T-helper 17 cell (primary cell): Measurements from ENCODE around the gene KRT31. TPM values are rescaled to one million over a fixed set of nuclear protein-coding genes. Genes with fewer than 3 reads are reported as not detected.
"Not testable (repeated sequence)": the region's sequence is repeated elsewhere in the genome, so short reads cannot be mapped to it uniquely, and the experiment has no call there.

Source experiments
- ATAC-seq: fragments of 150-1000 bp; cut with Tn5 transposase; 2 replicates; pipeline ENCODE4 v1.10.0; 2021; ENCODE audit warnings: mild to moderate bottlenecking, moderate library complexity
- DNase-seq, 3 donors: peaks; one replicate each; pipeline versions ENCODE4 v3.0.0 to v3.0.0-alpha.2; 2020 to 2021
- H3K9me3 ChIP-seq: one replicate; pipeline ENCODE4 v1.7.0; 2013; ENCODE audit warnings: low read length, mild to moderate bottlenecking; ENCODE audit not compliant: control insufficient read depth, poor library complexity, severe bottlenecking
- H3K27ac Mint-ChIP-seq: one replicate; pipeline ENCODE4 v1.8.0; 2022; ENCODE audit warnings: mild to moderate bottlenecking, moderate library complexity, mixed read lengths
- H3K27me3 Mint-ChIP-seq: one replicate; pipeline ENCODE4 v1.8.0; 2022; ENCODE audit warnings: mixed read lengths
- H3K36me3 Mint-ChIP-seq: one replicate; pipeline ENCODE4 v1.8.0; 2022; ENCODE audit warnings: low read depth, mixed read lengths
- H3K4me1 Mint-ChIP-seq: one replicate; pipeline ENCODE4 v1.8.0; 2022; ENCODE audit warnings: mild to moderate bottlenecking, mixed read lengths
- H3K4me3 Mint-ChIP-seq: one replicate; pipeline ENCODE4 v1.8.0; 2022; ENCODE audit warnings: mild to moderate bottlenecking, moderate library complexity, mixed read lengths
- total RNA-seq, 4 donors: library from RNA in 2 of 4; stranded (reverse) in 2 of 4; gene quantifications; one replicate each; pipeline ENCODE4 v1.2.3 and lab custom pipeline; 2022 to 2026

The KRT31 gene
- total RNA-seq, 2 donors from 2014 or later = not detected

GRCh38 chr17:41366070-41366469 lies 31.3 kb downstream of the KRT31 start:
- H3K36me3 Mint-ChIP-seq = no peaks in the 10 kb centered on the region
- no peak for ATAC-seq
- peaks cover 4% of the 10 kb centered on the region for H3K4me1 Mint-ChIP-seq
- H3K4me3 Mint-ChIP-seq = no peak overlapping the region
- no peaks in the 10 kb centered on the region for H3K9me3 ChIP-seq
- no peak for DNase-seq
- H3K27me3 Mint-ChIP-seq = peaks cover 5% of the 10 kb centered on the region
- no peak overlapping the region for H3K27ac Mint-ChIP-seq

DNA sequence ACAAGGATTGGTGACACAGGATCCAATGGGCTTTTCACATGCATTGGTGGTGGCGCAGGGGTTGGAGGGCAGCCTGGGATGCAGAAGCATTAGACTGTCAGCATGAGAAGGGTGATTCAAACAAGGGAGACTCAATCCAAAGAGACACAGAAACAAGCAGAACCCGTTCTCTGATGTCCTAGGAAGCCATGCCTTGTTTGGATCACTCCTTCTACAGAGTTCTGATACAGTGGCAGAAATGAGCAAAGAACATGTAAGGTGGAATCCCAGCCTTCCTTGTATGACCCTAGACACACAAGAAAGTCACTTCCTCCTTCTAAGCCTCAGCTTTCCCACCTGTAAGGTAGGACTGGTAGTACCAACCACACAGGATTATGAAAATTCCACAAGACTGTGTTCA lies 33.5 kb downstream of the KRT31 start:
- no peak for DNase-seq
- Mint-ChIP-seq H3K27ac (peak overlapping the region; percentile 39), H3K4me1 (peaks cover 4% of the 10 kb centered on the region)

DNA sequence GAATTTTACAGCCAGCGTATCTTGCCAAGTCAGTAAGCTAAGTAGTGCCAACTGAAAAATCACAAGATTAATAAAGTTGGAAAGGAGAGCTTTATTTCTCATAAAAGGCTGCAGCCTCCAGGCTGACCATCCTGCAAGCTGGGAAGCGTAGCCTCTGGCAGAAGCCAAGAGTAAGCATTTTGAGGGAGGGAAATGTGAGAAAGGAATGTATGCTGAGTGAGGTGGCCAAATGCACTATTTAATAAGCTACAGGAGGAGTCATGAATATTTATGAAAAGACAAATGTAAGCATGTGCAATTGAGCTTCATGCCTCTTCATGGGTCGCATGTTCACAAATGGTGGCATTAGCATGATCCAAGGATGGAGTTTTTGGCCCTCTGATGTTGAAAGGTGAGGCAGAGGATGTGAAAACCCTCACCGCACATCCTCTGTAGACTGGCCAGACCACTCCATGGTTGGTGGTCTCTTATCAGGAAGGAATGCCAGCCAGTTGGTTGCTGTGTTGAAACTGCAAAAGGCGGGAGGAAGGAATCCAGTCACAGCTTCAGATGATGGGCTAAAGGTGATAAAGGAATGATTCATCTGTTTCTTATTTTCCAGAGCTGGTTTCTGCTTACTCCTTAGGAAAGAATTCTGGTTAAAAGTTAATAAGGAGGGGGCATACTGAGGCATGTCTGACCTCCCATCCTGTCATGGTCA lies 37.0 kb downstream of the KRT31 start:
- no peak overlapping the region for H3K27ac Mint-ChIP-seq
- no peaks in the 10 kb centered on the region for H3K4me1 Mint-ChIP-seq
- ATAC-seq = no peak
- no peak for DNase-seq
- no peaks in the 10 kb centered on the region for H3K27me3 Mint-ChIP-seq
- no peaks in the 10 kb centered on the region for H3K36me3 Mint-ChIP-seq
- H3K9me3 ChIP-seq = peaks cover 3% of the 10 kb centered on the region
- H3K4me3 Mint-ChIP-seq = no peak overlapping the region

More for the DNA sequence above, 33.5 kb downstream of the KRT31 start:
- Mint-ChIP-seq H3K4me3 (no peak overlapping the region), H3K36me3 (no peaks in the 10 kb centered on the region), H3K27me3 (no peaks in the 10 kb centered on the region)
- no peaks in the 10 kb centered on the region for H3K9me3 ChIP-seq
- ATAC-seq = no peak

- Mint-ChIP-seq H3K36me3 (no peaks in the 10 kb centered on the region), H3K4me3 (no peak overlapping the region)
Observed at GRCh38 chr17:41354536-41354935, 42.9 kb downstream of the KRT31 start.

DNA sequence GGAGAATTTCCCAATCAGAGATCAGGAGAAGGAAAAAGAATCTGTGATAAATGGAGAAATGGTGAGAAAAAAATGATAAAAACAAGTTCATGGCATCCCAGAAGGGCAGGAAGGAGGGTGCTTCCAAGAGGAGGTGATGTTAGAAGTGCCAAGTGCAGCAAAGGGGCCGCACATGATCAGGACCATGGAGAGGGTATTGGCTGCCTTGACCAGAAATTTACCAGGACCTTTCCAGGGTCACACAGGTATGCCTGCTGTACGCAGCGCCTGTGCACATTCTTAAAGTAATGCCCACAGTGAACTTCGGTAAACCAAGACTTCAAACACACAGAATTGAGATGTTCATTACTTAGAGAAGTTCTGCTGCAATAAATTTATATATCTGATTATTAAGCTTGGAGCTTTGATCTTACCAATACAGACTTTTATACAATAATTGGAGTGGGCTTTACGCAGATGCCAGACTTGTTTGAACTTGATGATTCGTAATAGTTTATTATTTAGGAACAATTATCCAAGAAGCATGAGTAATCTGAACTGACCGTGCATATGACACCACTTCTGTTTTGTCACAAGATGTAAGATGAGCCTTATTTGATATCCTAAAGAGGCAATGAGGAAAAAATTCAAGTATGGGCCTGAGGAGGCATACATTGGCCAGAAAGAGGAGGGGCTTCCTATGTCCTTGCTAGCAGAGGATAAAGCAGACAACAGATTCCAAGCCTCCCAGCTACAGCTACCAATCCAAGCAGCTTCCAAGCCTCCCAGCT lies 44.6 kb downstream of the KRT31 start:
- Mint-ChIP-seq H3K36me3 (no peaks in the 10 kb centered on the region), H3K27me3 (no peaks in the 10 kb centered on the region), H3K4me3 (no peak overlapping the region), H3K27ac (no peak overlapping the region), H3K4me1 (peaks cover 5% of the 10 kb centered on the region)
- peaks cover 3% of the 10 kb centered on the region for H3K9me3 ChIP-seq
- no peak for DNase-seq
- ATAC-seq = no peak

More at GRCh38 chr17:41354536-41354935, 42.9 kb downstream of the KRT31 start:
- ATAC-seq (no peak), DNase-seq (no peak)
- peaks cover 3% of the 10 kb centered on the region for H3K9me3 ChIP-seq
- Mint-ChIP-seq H3K27me3 (no peaks in the 10 kb centered on the region), H3K4me1 (peaks cover 5% of the 10 kb centered on the region), H3K27ac (no peak overlapping the region)

- Mint-ChIP-seq H3K4me1 (peaks cover 5% of the 10 kb centered on the region), H3K27me3 (no peaks in the 10 kb centered on the region), H3K36me3 (no peaks in the 10 kb centered on the region), H3K4me3 (no peak overlapping the region), H3K27ac (no peak overlapping the region)
- peaks cover 3% of the 10 kb centered on the region for H3K9me3 ChIP-seq
- ATAC-seq (no peak), DNase-seq (no peak)
Observed at GRCh38 chr17:41351177-41351576, 46.2 kb downstream of the KRT31 start.

GRCh38 chr17:41350381-41350878 lies 47.0 kb downstream of the KRT31 start, which contains the start of gene KRT33A:
KRT33A (minus strand) TSS chr17:41350828; CDS start chr17:41350767, 61 bp downstream.
- not testable (repeated sequence) for ATAC-seq, H3K4me1 Mint-ChIP-seq, H3K9me3 ChIP-seq, H3K36me3 Mint-ChIP-seq, H3K27me3 Mint-ChIP-seq, H3K27ac Mint-ChIP-seq, DNase-seq, H3K4me3 Mint-ChIP-seq

- Mint-ChIP-seq H3K4me3 (no peak overlapping the region), H3K4me1 (peaks cover 6% of the 10 kb centered on the region), H3K36me3 (no peaks in the 10 kb centered on the region), H3K27ac (peak overlapping the region; percentile 39), H3K27me3 (no peaks in the 10 kb centered on the region)
- no peaks in the 10 kb centered on the region for H3K9me3 ChIP-seq
- ATAC-seq (no peak), DNase-seq (no peak)
Observed at GRCh38 chr17:41347869-41348760, 49.3 kb downstream of the KRT31 start.

- H3K27me3 Mint-ChIP-seq, H3K4me3 Mint-ChIP-seq, ATAC-seq, H3K27ac Mint-ChIP-seq, H3K9me3 ChIP-seq, H3K36me3 Mint-ChIP-seq, DNase-seq: not testable (repeated sequence)
- peaks cover 12% of the 10 kb centered on the region for H3K4me1 Mint-ChIP-seq
Observed at GRCh38 chr17:41346421-41346820, 51.0 kb downstream of the KRT31 start.

DNA sequence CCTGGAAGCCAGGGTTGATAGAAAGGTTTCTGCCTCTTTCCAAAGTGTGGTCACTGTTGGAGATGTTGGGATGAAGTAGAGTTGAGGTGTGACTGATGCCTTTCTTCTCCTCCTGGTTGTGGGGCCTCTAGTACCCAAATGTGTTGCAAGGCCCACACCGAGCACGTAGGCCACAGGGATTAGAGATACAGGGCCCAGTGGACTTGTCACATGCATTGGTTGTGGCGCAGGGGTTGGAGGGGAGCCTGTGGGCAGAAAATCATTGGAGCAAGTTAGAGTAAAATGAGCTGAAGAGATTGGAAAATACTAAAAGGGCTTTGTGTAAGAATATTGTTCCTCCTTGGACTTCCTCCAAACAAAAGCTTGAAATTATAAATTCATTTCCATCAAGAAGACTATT lies 51.4 kb downstream of the KRT31 start:
- H3K4me1 Mint-ChIP-seq = peaks cover 17% of the 10 kb centered on the region

More for the DNA sequence above, 51.4 kb downstream of the KRT31 start:
- Mint-ChIP-seq H3K27ac (no peak overlapping the region), H3K36me3 (no peaks in the 10 kb centered on the region), H3K4me3 (no peak overlapping the region), H3K27me3 (no peaks in the 10 kb centered on the region)
- H3K9me3 ChIP-seq = no peaks in the 10 kb centered on the region
- DNase-seq = no peak
- no peak for ATAC-seq
